Measurements from ENCODE around the gene ATG4D.

DNA sequence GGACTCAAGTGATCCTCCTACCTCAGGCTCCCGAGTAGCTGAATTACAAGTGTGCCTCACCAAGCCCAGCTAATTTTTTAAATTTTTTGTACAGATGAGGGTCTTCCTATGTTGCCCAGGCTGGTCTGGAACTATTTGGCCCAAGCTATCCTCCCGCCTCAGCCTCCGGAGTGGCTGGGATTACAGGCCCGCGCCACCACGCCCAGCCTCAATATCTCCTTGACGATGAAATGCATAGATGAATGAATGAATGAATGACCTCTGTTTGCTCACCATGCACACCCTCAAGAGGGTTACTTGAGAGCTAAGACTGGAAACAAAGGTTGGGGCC lies 58.3 kb downstream of the ATG4D start:
- TF ChIP-seq, protein P1, sequence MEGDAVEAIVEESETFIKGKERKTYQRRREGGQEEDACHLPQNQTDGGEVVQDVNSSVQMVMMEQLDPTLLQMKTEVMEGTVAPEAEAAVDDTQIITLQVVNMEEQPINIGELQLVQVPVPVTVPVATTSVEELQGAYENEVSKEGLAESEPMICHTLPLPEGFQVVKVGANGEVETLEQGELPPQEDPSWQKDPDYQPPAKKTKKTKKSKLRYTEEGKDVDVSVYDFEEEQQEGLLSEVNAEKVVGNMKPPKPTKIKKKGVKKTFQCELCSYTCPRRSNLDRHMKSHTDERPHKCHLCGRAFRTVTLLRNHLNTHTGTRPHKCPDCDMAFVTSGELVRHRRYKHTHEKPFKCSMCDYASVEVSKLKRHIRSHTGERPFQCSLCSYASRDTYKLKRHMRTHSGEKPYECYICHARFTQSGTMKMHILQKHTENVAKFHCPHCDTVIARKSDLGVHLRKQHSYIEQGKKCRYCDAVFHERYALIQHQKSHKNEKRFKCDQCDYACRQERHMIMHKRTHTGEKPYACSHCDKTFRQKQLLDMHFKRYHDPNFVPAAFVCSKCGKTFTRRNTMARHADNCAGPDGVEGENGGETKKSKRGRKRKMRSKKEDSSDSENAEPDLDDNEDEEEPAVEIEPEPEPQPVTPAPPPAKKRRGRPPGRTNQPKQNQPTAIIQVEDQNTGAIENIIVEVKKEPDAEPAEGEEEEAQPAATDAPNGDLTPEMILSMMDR (IDR thresholded peaks at IDR 0.05): no peak
- TF ChIP-seq EZH2phosphoT487 (IDR thresholded peaks at IDR 0.05): no peak
- no peak for TF ChIP-seq EZH2 (IDR thresholded peaks at IDR 0.05)
